ENCODE measurements around the gene FARP1.

Gene FARP1

GRCh38 chr13:98446234-98446621 is 303.3 kb downstream of the FARP1 start:
- no peak overlapping the region for H3K27ac ChIP-seq
- TF ChIP-seq CTCF (conservative IDR thresholded peaks at IDR 0.05) (no peak), ZFX (IDR thresholded peaks at IDR 0.05) (no peak)

- no peak for TF ChIP-seq ZFX (IDR thresholded peaks at IDR 0.05)
- TF ChIP-seq CTCF (conservative IDR thresholded peaks at IDR 0.05), result no peak
- H3K27ac ChIP-seq, result no peak overlapping the region
Observed at GRCh38 chr13:98447130-98447529, 304.2 kb downstream of the FARP1 start.

DNA sequence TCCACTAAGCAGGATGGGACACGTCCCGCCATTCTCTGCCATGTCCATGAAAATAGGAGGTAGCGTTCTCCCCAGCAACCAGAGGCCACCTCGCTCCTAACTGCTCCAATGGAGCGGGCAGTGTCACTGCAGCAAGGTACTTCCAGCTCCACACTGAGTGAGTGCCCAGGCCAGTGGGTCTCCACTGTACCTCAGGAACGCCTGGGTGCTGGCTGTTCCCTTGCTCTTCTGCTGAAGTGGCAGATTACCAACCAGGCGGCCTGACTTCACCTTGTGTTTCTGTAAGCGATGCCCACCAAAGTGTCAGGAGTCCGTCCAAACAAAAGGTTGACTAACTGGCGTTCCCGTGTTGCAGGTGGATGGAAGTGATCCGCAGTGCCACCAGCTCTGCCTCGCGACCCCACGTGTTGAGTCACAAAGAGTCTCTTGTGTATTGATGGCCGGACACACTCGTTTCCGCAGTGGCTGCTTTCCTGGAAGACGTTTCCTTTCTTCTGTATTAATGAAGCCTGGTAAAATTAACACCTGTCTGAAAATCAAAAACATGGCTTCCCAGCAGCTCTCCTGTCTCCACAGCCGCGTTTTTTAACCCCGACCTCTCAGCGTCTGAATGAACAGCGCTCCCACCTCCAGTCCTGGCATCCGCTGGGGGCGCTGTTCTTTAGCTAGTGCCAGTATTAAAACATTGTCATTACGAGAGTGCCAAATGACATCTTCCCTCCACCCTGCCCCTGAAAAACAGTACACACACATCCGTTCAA is 305.2 kb downstream of the FARP1 start:
- no peak for TF ChIP-seq ZFX (IDR thresholded peaks at IDR 0.05)
- peak; percentile 85 for TF ChIP-seq CTCF (conservative IDR thresholded peaks at IDR 0.05)
- H3K27ac ChIP-seq, result no peak overlapping the region

GRCh38 chr13:98448642-98448928 is 305.7 kb downstream of the FARP1 start:
- H3K27ac ChIP-seq, result no peak overlapping the region
- peak; percentile 64 for TF ChIP-seq CTCF (conservative IDR thresholded peaks at IDR 0.05)
- TF ChIP-seq ZFX (IDR thresholded peaks at IDR 0.05), result no peak

- TF ChIP-seq CTCF (conservative IDR thresholded peaks at IDR 0.05), result no peak
- no peak for TF ChIP-seq ZFX (IDR thresholded peaks at IDR 0.05)
- no peak overlapping the region for H3K27ac ChIP-seq
Observed at GRCh38 chr13:98449273-98449672, 306.4 kb downstream of the FARP1 start.

GRCh38 chr13:98450026-98450425 is 307.1 kb downstream of the FARP1 start:
- no peak overlapping the region for H3K27ac ChIP-seq
- TF ChIP-seq ZFX (IDR thresholded peaks at IDR 0.05) (no peak), CTCF (conservative IDR thresholded peaks at IDR 0.05) (no peak)

GRCh38 chr13:98450539-98451111 is 307.7 kb downstream of the FARP1 start:
- TF ChIP-seq CTCF (conservative IDR thresholded peaks at IDR 0.05), result no peak
- TF ChIP-seq ZFX (IDR thresholded peaks at IDR 0.05), result no peak
- no peak overlapping the region for H3K27ac ChIP-seq

Measured in C4-2B (cell line).